H1 (cell line): ENCODE data around the gene DYNLT2. TPM values are rescaled to one million over a fixed set of nuclear protein-coding genes. Genes with fewer than 3 reads are reported as not detected.

Source experiments
- CTCF ChIA-PET: fragments of 300-600 bp; sonication (Branson Sonifier 250); formaldehyde crosslinking; loops from one replicate; lab custom pipeline; 2021; ENCODE audit not compliant: partially characterized antibody; lab: Charles Lee
- POLR2A ChIA-PET: fragments of 300-600 bp; sonication (Branson Sonifier 250); formaldehyde crosslinking; loops from one replicate; lab custom pipeline; 2021; ENCODE audit warnings: inconsistent platforms; ENCODE audit not compliant: partially characterized antibody; lab: Charles Lee
- DNase-seq, 2 experiments: peaks; one replicate each; pipeline versions ENCODE4 v3.0.0 to v3.0.0-alpha.2; 2010 to 2022; ENCODE audit warnings: low spot score in 2 of 2, low read depth in 1 of 2, mixed read lengths in 1 of 2
- FAIRE-seq: peaks from 2 replicates; lab custom pipeline; 2011; peaks lifted over from hg19 to GRCh38; lab: Jason Lieb, UNC
- H2AFZ ChIP-seq: 2 replicates; pipeline ENCODE4 v1.8.1; 2012; ENCODE audit warnings: low read length, inconsistent platforms
- H2AK5ac ChIP-seq: 2 replicates; pipeline ENCODE4 v1.6.1; 2013; ENCODE audit warnings: low read depth, low read length
- H2BK120ac ChIP-seq: replicated peaks from 2 replicates; pipeline ENCODE3; 2013; ENCODE audit warnings: low read depth, low read length, inconsistent platforms
- H2BK12ac ChIP-seq: 2 replicates; pipeline ENCODE4 v1.6.1; 2013; ENCODE audit warnings: low read depth, low read length
- H2BK15ac ChIP-seq: 2 replicates; pipeline ENCODE4 v1.6.1; 2013; ENCODE audit warnings: low read length
- H2BK20ac ChIP-seq: 2 replicates; pipeline ENCODE4 v1.6.1; 2013; ENCODE audit warnings: low read length
- H2BK5ac ChIP-seq: 2 replicates; pipeline ENCODE4 v1.6.1; 2013; ENCODE audit warnings: low read depth, low read length
- H3K14ac ChIP-seq: 2 replicates; pipeline ENCODE4 v1.6.1; 2013; ENCODE audit warnings: inconsistent platforms; ENCODE audit not compliant: insufficient read length
- H3K18ac ChIP-seq: 2 replicates; pipeline ENCODE4 v1.6.1; 2013; ENCODE audit warnings: low read length; ENCODE audit errors: extremely low read depth
- H3K23ac ChIP-seq: 2 replicates; pipeline ENCODE4 v1.6.1; 2013; ENCODE audit warnings: inconsistent platforms; ENCODE audit not compliant: insufficient read length
- H3K23me2 ChIP-seq: 2 replicates; pipeline ENCODE4 v1.6.1; 2013; ENCODE audit warnings: low read depth, low read length
- H3K27ac ChIP-seq: 2 replicates; pipeline ENCODE4 v1.6.1; 2011; ENCODE audit warnings: low read depth, low read length, inconsistent platforms
- H3K27me3 ChIP-seq, 4 experiments: replicated peaks in 1 of 4; 1 replicate in 1 of 4; 2 replicates in 3 of 4; pipeline versions ENCODE4 v1.6.1 to v1.8.1; 2011 to 2013; ENCODE audit warnings: low read length in 3 of 4, mild to moderate bottlenecking in 3 of 4, inconsistent platforms in 2 of 4, mixed read lengths in 2 of 4, moderate library complexity in 1 of 4; ENCODE audit not compliant: control insufficient read depth in 3 of 4, insufficient read depth in 3 of 4; ENCODE audit errors: extremely low read depth in 1 of 4
- H3K36me3 ChIP-seq, 4 experiments: 2 replicates each; pipeline versions ENCODE4 v1.6.1 to v1.8.1; 2011 to 2013; ENCODE audit warnings: mild to moderate bottlenecking in 4 of 4, low read length in 3 of 4, moderate library complexity in 2 of 4, control low read depth in 1 of 4, inconsistent platforms in 1 of 4; ENCODE audit not compliant: insufficient read depth in 4 of 4, control insufficient read depth in 2 of 4
- H3K4ac ChIP-seq: replicated peaks from 2 replicates; pipeline ENCODE3; 2013; ENCODE audit warnings: low read length, low read depth, mixed read lengths, inconsistent platforms; ENCODE audit not compliant: insufficient read length
- H3K4me1 ChIP-seq, 4 experiments: replicated peaks in 1 of 4; 1 replicate in 1 of 4; 2 replicates in 3 of 4; pipeline versions ENCODE4 v1.6.1 to v1.8.1; 2011 to 2013; ENCODE audit warnings: low read length in 3 of 4, inconsistent platforms in 2 of 4, mixed read lengths in 1 of 4; ENCODE audit not compliant: insufficient read depth in 4 of 4, control insufficient read depth in 3 of 4
- H3K4me2 ChIP-seq, 2 experiments: 2 replicates each; pipeline versions ENCODE4 v1.6.1 to v1.8.1; 2011 to 2013; ENCODE audit warnings: low read depth in 2 of 2, low read length in 2 of 2, control low read depth in 1 of 2, inconsistent platforms in 1 of 2, mild to moderate bottlenecking in 1 of 2; ENCODE audit not compliant: insufficient read depth in 1 of 2
- H3K4me3 ChIP-seq, 4 experiments: fragments of 200-600, 300-600 bp in 1 of 4; sonication (generic), shearing (Covaris generic), sonication (Bioruptor Twin) in 1 of 4; 2 replicates each; pipeline versions ENCODE4 v1.5.1 to v1.8.1; 2011 to 2016; ENCODE audit warnings: low read length in 4 of 4, low read depth in 3 of 4, control low read depth in 2 of 4, inconsistent platforms in 2 of 4, mild to moderate bottlenecking in 2 of 4, mixed read lengths in 1 of 4, moderate library complexity in 1 of 4; ENCODE audit not compliant: insufficient read depth in 2 of 4; ENCODE audit errors: extremely low read depth in 1 of 4
- H3K56ac ChIP-seq: replicated peaks from 2 replicates; pipeline ENCODE3; 2013; ENCODE audit warnings: low read depth, mild to moderate bottlenecking, mixed read lengths, low read length, inconsistent platforms; ENCODE audit not compliant: insufficient read length
- H3K79me1 ChIP-seq: 2 replicates; pipeline ENCODE4 v1.6.1; 2013; ENCODE audit warnings: low read depth, low read length, control low read depth
- H3K79me2 ChIP-seq, 2 experiments: 2 replicates each; pipeline versions ENCODE4 v1.6.1 to v1.8.1; 2012 to 2013; ENCODE audit warnings: low read length in 2 of 2, mild to moderate bottlenecking in 2 of 2, inconsistent platforms in 1 of 2; ENCODE audit not compliant: insufficient read depth in 2 of 2, control insufficient read depth in 1 of 2
- H3K9ac ChIP-seq, 4 experiments: replicated peaks in 1 of 4; 1 replicate in 1 of 4; 2 replicates in 3 of 4; pipeline versions ENCODE4 v1.6.1 to v1.8.1; 2011 to 2013; ENCODE audit warnings: low read depth in 3 of 4, low read length in 3 of 4, control low read depth in 2 of 4, mild to moderate bottlenecking in 2 of 4, moderate library complexity in 2 of 4, inconsistent platforms in 1 of 4; ENCODE audit errors: extremely low read depth in 1 of 4
- H3K9me3 ChIP-seq, 2 experiments: 2 replicates each; pipeline versions ENCODE4 v1.6.1 to v1.8.1; 2012 to 2013; ENCODE audit warnings: mild to moderate bottlenecking in 2 of 2, moderate library complexity in 2 of 2, control low read depth in 1 of 2, inconsistent platforms in 1 of 2, low read depth in 1 of 2, low read length in 1 of 2, mixed read lengths in 1 of 2; ENCODE audit not compliant: insufficient read depth in 2 of 2
- H4K20me1 ChIP-seq, 2 experiments: replicated peaks in 1 of 2; 2 replicates each; pipeline versions ENCODE3 to v1.8.1; 2011 to 2013; ENCODE audit warnings: inconsistent platforms in 2 of 2, low read length in 2 of 2, mild to moderate bottlenecking in 1 of 2; ENCODE audit not compliant: insufficient read depth in 2 of 2, control insufficient read depth in 1 of 2
- H4K5ac ChIP-seq: 2 replicates; pipeline ENCODE4 v1.6.1; 2013; ENCODE audit warnings: low read length, low read depth, mixed read lengths, inconsistent platforms; ENCODE audit not compliant: insufficient read length
- H4K8ac ChIP-seq: 2 replicates; pipeline ENCODE4 v1.8.0; 2013; ENCODE audit warnings: mild to moderate bottlenecking, moderate library complexity, low read length, inconsistent platforms; ENCODE audit not compliant: insufficient read depth; ENCODE audit errors: extremely low read depth
- H4K91ac ChIP-seq: replicated peaks from 2 replicates; pipeline ENCODE3; 2013; ENCODE audit warnings: low read length, mixed read lengths, inconsistent platforms; ENCODE audit not compliant: insufficient read length
- TAF1 ChIP-seq: IDR thresholded peaks from 2 replicates; pipeline ENCODE4 v1.6.1; 2011; ENCODE audit warnings: mild to moderate bottlenecking, low read depth, low read length
- WGBS, 2 experiments: shearing (Covaris generic) in 1 of 2; methylation state at CpG; one replicate each; pipeline versions ENCODE4 v1.1.6 to v1.1.7; 2013 to 2015; ENCODE audit warnings: low lambda C conversion rate in 2 of 2, mixed read lengths in 2 of 2, inconsistent platforms in 1 of 2, low coverage in 1 of 2, missing lambda C conversion rate in 1 of 2; ENCODE audit not compliant: insufficient replicate concordance in 2 of 2, insufficient coverage in 1 of 2, insufficient read length in 1 of 2; ENCODE audit errors: extremely low coverage in 1 of 2, missing lambda C conversion rate in 1 of 2; 5-methylcytosine and 5-hydroxymethylcytosine counted together
- polyA plus RNA-seq, 7 experiments: library from polyadenylated mRNA; depleted of rRNA in 3 of 7; stranded (reverse) in 5 of 7; unstranded in 2 of 7; fragments of >200 nt in 5 of 7; fragments of 200-250 nt in 2 of 7; gene quantifications; 1 replicate in 5 of 7; 2 replicates in 1 of 7; 4 replicates in 1 of 7; pipeline versions ENCODE4 v1.2.1 to v1.2.3, GENCODE V29; 2011 to 2013; ENCODE audit warnings: missing spikeins in 2 of 7, mixed read lengths in 2 of 7
- total RNA-seq: library from RNA; stranded (reverse); fragmentation: NEBNext Ultra II Directional; extraction: Animal tissue kit (Norgen Biotek cat#: 25700); gene quantifications from 2 replicates; pipeline ENCODE4 v1.2.1, GENCODE V29; 2021

DYNLT2 gene
- total and polyA plus RNA-seq, 2 of the 8 experiments (the other 6 are each of a cell fraction or from before 2014, with no cell fraction given) = 0.48 to 1.8 TPM

GRCh38 chr6:169700296-169700695, 51.1 kb downstream of the DYNLT2 start:
- 55% methylated on average over 5 of the region's 5 CpGs; no CpG with 5 or more reads in 1 of the 2 experiments for WGBS, 2 experiments
- Histone ChIP-seq H3K56ac (no peak overlapping the region), H3K14ac (no peak overlapping the region), H2AK5ac (no peak overlapping the region), H3K79me2 (peaks cover 3 to 77% of the 10 kb centered on the region in 2 experiments), H4K8ac (no peak overlapping the region), H2BK15ac (no peak overlapping the region), H2BK20ac (0 out of 2 replicates have a peak overlapping the region, but pooled peaks have one; percentile 43), H2BK12ac (no peak overlapping the region), H3K23ac (no peak overlapping the region), H3K9ac (no peak overlapping the region), H2BK120ac (no peak overlapping the region), H4K5ac (no peak overlapping the region), H4K91ac (no peak overlapping the region), H3K36me3 (peaks cover 0 to 9% (median under 1%) of the 10 kb centered on the region in 4 experiments; a peak in 3 of 8 replicates), H3K4ac (no peak overlapping the region), H3K18ac (no peak overlapping the region)
- DNase-seq = no peak
- no peak for TF ChIP-seq TAF1
- TF ChIP-seq, all 59 proteins: peak for 0
- CTCF ChIA-PET = interaction anchor here (0.5 to 1.7 kb wide), 4 partner anchors 22 to 279 kb away, joined by 3 to 4 read pairs (median 3); no protein-coding TSS in a partner anchor
- H3K4me2 ChIP-seq = peak overlapping the region; percentile 91 to 96; a peak in 3 of 4 replicates
- H3K27ac ChIP-seq = no peak overlapping the region
- H3K4me1 ChIP-seq = peaks cover 0 to 16% (median 5%) of the 10 kb centered on the region in 4 experiments; a peak in 2 of 7 replicates
- no peak for FAIRE-seq
- H3K23me2 ChIP-seq = peaks cover 5% of the 10 kb centered on the region; the same call in 1 of the 2 replicates
- POLR2A ChIA-PET = interaction anchor here (1.3 to 6.3 kb wide), 3 partner anchors 9 to 17 kb away, joined by 4 to 41 read pairs (median 22); no protein-coding TSS in a partner anchor
- H3K4me3 ChIP-seq = peak overlapping the region; percentile 6 to 94 (median 44); a peak in 3 of 8 replicates
- no peak overlapping the region for H2AFZ ChIP-seq
- no peaks in the 10 kb centered on the region; a peak in 1 of 4 replicates for H3K9me3 ChIP-seq
- H3K79me1 ChIP-seq = peaks cover 20% of the 10 kb centered on the region
- H2BK5ac ChIP-seq = no peak overlapping the region
- peaks cover 4 to 14% of the 10 kb centered on the region in 2 experiments for H4K20me1 ChIP-seq
- H3K27me3 ChIP-seq = no peaks in the 10 kb centered on the region
